HCT116 (cell line): ENCODE measurements around the gene SRPRA. TPM values are rescaled to one million over a fixed set of nuclear protein-coding genes. Genes with fewer than 3 reads are reported as not detected.
A peak's percentile ranks its signal among the peaks of the same experiment; 100 is the strongest.

Source experiments
- ATAC-seq: fragments of 200-7000 bp; cut with Tn5 transposase; 2 replicates; pipeline ENCODE4 v1.9.1; 2020; ENCODE audit warnings: mild to moderate bottlenecking, moderate library complexity
- Bru-seq: library from RNA; stranded (reverse); fragments of 400-500 nt; gene quantifications from one replicate; lab custom pipeline; 2021; lab: Mats Ljungman, UMichigan
- BruChase-seq, 2 experiments: library from RNA; stranded (reverse); fragments of 400-500 nt; gene quantifications; one replicate each; lab custom pipeline; 2021; lab: Mats Ljungman, UMichigan
- BruUV-seq: library from RNA; stranded (reverse); fragments of 400-500 nt; replicated peaks from 2 replicates; lab custom pipeline; 2021; lab: Mats Ljungman, UMichigan
- CTCF ChIA-PET: fragments of 300-600 bp; sonication (Branson Sonifier 250); formaldehyde crosslinking; loops from one replicate; lab custom pipeline; 2021; ENCODE audit warnings: antibody characterized with exemption; lab: Charles Lee
- POLR2A ChIA-PET: fragments of 300-600, 350-600 bp; sonication (Branson Sonifier 250); formaldehyde crosslinking; loops from one replicate; lab custom pipeline; 2021; ENCODE audit warnings: antibody characterized with exemption; lab: Charles Lee
- RAD21 ChIA-PET, 2 experiments: fragments of 300-600 bp; sonication (Branson Sonifier 250); formaldehyde crosslinking; loops; one replicate each; lab custom pipeline; 2023; ENCODE audit warnings: low total read pairs in 2 of 2; ENCODE audit not compliant: uncharacterized antibody in 2 of 2, unreplicated experiment in 2 of 2, low non-redundant PET in 1 of 2; lab: Charles Lee
- DNase-seq: peaks from one replicate; pipeline ENCODE4 v3.0.0-alpha.2; 2010; ENCODE audit warnings: low read depth, low spot score
- H2AFZ ChIP-seq: fragments of 200-600 bp; shearing (Covaris generic), sonication (generic); 2 replicates; pipeline ENCODE4 v1.6.1; 2017; ENCODE audit warnings: low read depth, mixed run types, mixed read lengths, antibody characterized with exemption, low read length; ENCODE audit not compliant: poor library complexity, severe bottlenecking
- H3K27ac ChIP-seq: 2 replicates; pipeline ENCODE4 v1.5.1; 2012; ENCODE audit warnings: low read depth, low read length
- H3K27me3 ChIP-seq: fragments of 200-600 bp; sonication (generic); 2 replicates; pipeline ENCODE4 v1.6.1; 2016; ENCODE audit warnings: mixed run types, low read length, mixed read lengths; ENCODE audit not compliant: insufficient read depth
- H3K36me3 ChIP-seq, 2 experiments: fragments of 200-500 bp in 1 of 2; fragments of 200-600 bp in 1 of 2; sonication (Bioruptor generic) in 1 of 2; sonication (generic) in 1 of 2; 2 replicates each; pipeline versions ENCODE4 v1.5.1 to v1.6.1; 2014 to 2016; ENCODE audit warnings: low read length in 2 of 2, inconsistent platforms in 1 of 2, mixed read lengths in 1 of 2, mixed run types in 1 of 2; ENCODE audit not compliant: insufficient read depth in 2 of 2, control insufficient read depth in 1 of 2
- H3K4me1 ChIP-seq, 2 experiments: fragments of 200-600 bp in 1 of 2; sonication (generic) in 1 of 2; 2 replicates each; pipeline versions ENCODE4 v1.5.1 to v1.6.1; 2012 to 2017; ENCODE audit warnings: low read length in 2 of 2, inconsistent platforms in 1 of 2, mild to moderate bottlenecking in 1 of 2, mixed read lengths in 1 of 2, mixed run types in 1 of 2, moderate library complexity in 1 of 2; ENCODE audit not compliant: insufficient read depth in 2 of 2, control insufficient read depth in 1 of 2
- H3K4me2 ChIP-seq: fragments of 200-600 bp; sonication (generic); 2 replicates; pipeline ENCODE4 v1.6.1; 2017; ENCODE audit warnings: mixed run types, low read length, mixed read lengths
- H3K4me3 ChIP-seq, 2 experiments: fragments of 200-600 bp in 1 of 2; sonication (generic) in 1 of 2; replicated peaks in 1 of 2; 2 replicates each; pipeline ENCODE4 v1.5.1; 2011 to 2016; ENCODE audit warnings: low read length in 2 of 2, control low read depth in 1 of 2, low read depth in 1 of 2, mild to moderate bottlenecking in 1 of 2, mixed read lengths in 1 of 2, mixed run types in 1 of 2
- H3K79me2 ChIP-seq: fragments of 200-600 bp; sonication (generic); 2 replicates; pipeline ENCODE4 v1.6.1; 2017; ENCODE audit warnings: mild to moderate bottlenecking, mixed run types, low read length, moderate library complexity, mixed read lengths; ENCODE audit not compliant: insufficient read depth
- H3K9ac ChIP-seq: fragments of 200-600 bp; sonication (generic); 2 replicates; pipeline ENCODE4 v1.6.1; 2016; ENCODE audit warnings: low read length, mixed read lengths
- H3K9me2 ChIP-seq: fragments of 200-600 bp; sonication (generic), shearing (Covaris generic); 2 replicates; pipeline ENCODE4 v1.6.1; 2017; ENCODE audit warnings: mixed run types, mild to moderate bottlenecking, moderate library complexity; ENCODE audit not compliant: insufficient read depth
- H3K9me3 ChIP-seq, 2 experiments: fragments of 200-500 bp in 1 of 2; fragments of 200-600 bp in 1 of 2; sonication (Bioruptor generic) in 1 of 2; sonication (generic) in 1 of 2; 2 replicates each; pipeline ENCODE4 v1.6.1; 2014 to 2017; ENCODE audit warnings: low read length in 2 of 2, mixed read lengths in 2 of 2, inconsistent platforms in 1 of 2, low read depth in 1 of 2, mild to moderate bottlenecking in 1 of 2, mixed run types in 1 of 2, moderate library complexity in 1 of 2; ENCODE audit not compliant: control insufficient read depth in 1 of 2, insufficient read depth in 1 of 2
- H4K20me1 ChIP-seq: fragments of 200-600 bp; sonication (generic), shearing (Covaris generic); 2 replicates; pipeline ENCODE4 v1.6.1; 2017; ENCODE audit warnings: mixed run types, mild to moderate bottlenecking, moderate library complexity; ENCODE audit not compliant: insufficient read depth
- CBX3 ChIP-seq: IDR thresholded peaks from 2 replicates; pipeline ENCODE4 v1.6.1; 2012; ENCODE audit warnings: low read depth
- CTCF ChIP-seq, 3 experiments: fragments of 200-600 bp in 1 of 3; sonication (generic) in 1 of 3; IDR thresholded peaks in 2 of 3; conservative IDR thresholded peaks in 1 of 3; 2 replicates each; pipeline ENCODE4 v1.5.1; 2012 to 2017; ENCODE audit warnings: low read depth in 2 of 3, low read length in 2 of 3, antibody characterized with exemption in 1 of 3, borderline replicate concordance in 1 of 3, control low read depth in 1 of 3, mild to moderate bottlenecking in 1 of 3, mixed read lengths in 1 of 3, mixed run types in 1 of 3, moderate library complexity in 1 of 3; ENCODE audit not compliant: insufficient read depth in 1 of 3
- EGR1 ChIP-seq: IDR thresholded peaks from 2 replicates; pipeline ENCODE4 v1.6.1; 2012; ENCODE audit warnings: low read depth
- ELF1 ChIP-seq: IDR thresholded peaks from 2 replicates; pipeline ENCODE4 v1.6.1; 2012; ENCODE audit warnings: low read depth, borderline replicate concordance
- FOSL1 ChIP-seq: IDR thresholded peaks from 2 replicates; pipeline ENCODE4 v1.6.1; 2012; ENCODE audit warnings: low read depth
- JUND ChIP-seq: IDR thresholded peaks from 2 replicates; pipeline ENCODE4 v1.6.1; 2012
- MAX ChIP-seq: IDR thresholded peaks from 2 replicates; pipeline ENCODE4 v1.6.1; 2012
- POLR2A ChIP-seq: IDR thresholded peaks from 2 replicates; pipeline ENCODE4 v1.7.0; 2011; ENCODE audit warnings: borderline replicate concordance; ENCODE audit not compliant: insufficient read depth, insufficient read length; ENCODE audit errors: extremely low read depth
- POLR2AphosphoS5 ChIP-seq: IDR thresholded peaks from 2 replicates; pipeline ENCODE4 v1.6.1; 2011; ENCODE audit warnings: mild to moderate bottlenecking, low read depth, low read length, moderate library complexity
- SIN3A ChIP-seq: IDR thresholded peaks from 2 replicates; pipeline ENCODE4 v1.6.1; 2012; ENCODE audit warnings: low read depth
- SP1 ChIP-seq: IDR thresholded peaks from 2 replicates; pipeline ENCODE4 v1.6.1; 2012; ENCODE audit warnings: low read depth
- SRF ChIP-seq: IDR thresholded peaks from 2 replicates; pipeline ENCODE4 v1.6.1; 2012; ENCODE audit warnings: low read depth
- TCF7L2 ChIP-seq: IDR thresholded peaks from 2 replicates; pipeline ENCODE4 v1.7.0; 2011; ENCODE audit warnings: borderline replicate concordance, inconsistent platforms; ENCODE audit not compliant: insufficient read depth, insufficient read length; ENCODE audit errors: extremely low read depth
- YY1 ChIP-seq: IDR thresholded peaks from 2 replicates; pipeline ENCODE4 v1.6.1; 2011; ENCODE audit warnings: low read length, low read depth, moderate library complexity, mild to moderate bottlenecking; ENCODE audit not compliant: insufficient replicate concordance; ENCODE audit errors: extremely low read depth
- ZBTB33 ChIP-seq: IDR thresholded peaks from 2 replicates; pipeline ENCODE4 v1.6.1; 2011; ENCODE audit warnings: mild to moderate bottlenecking, low read length, moderate library complexity; ENCODE audit not compliant: insufficient replicate concordance; ENCODE audit errors: extremely low read depth
- ZFX ChIP-seq: fragments of 450-650 bp; IDR thresholded peaks from 2 replicates; pipeline ENCODE4 v1.6.1; 2017
- intact Hi-C: fragments of 100-400 bp; cut with micrococcal nuclease; formaldehyde crosslinking; loops from 2 replicates; pipeline ENCODE4 v1.10.0; 2022
- long read RNA-seq: library from polyadenylated mRNA; unstranded; transcript quantifications from one replicate; pipeline ENCODE4 v2.0.0, GENCODE V29; 2021; ENCODE audit not compliant: unreplicated experiment
- polyA plus RNA-seq: library from polyadenylated mRNA; unstranded; fragments of >200 nt; gene quantifications from 2 replicates; pipeline ENCODE4 v1.2.1, GENCODE V29; 2012; ENCODE audit warnings: missing spikeins
- total RNA-seq: library from RNA; stranded (reverse); gene quantifications from one replicate; pipeline ENCODE4 v1.2.1, GENCODE V29; 2021; ENCODE audit not compliant: unreplicated experiment

SRPRA gene
- total RNA-seq (74.5 TPM), Bru-seq, nascent RNA (percentile 97 among the genes with signal in this experiment), BruChase-seq, experiment 1, labeled RNA remaining after a 6-hour chase (percentile 99 among the genes with signal in this experiment), BruChase-seq, experiment 2, labeled RNA remaining after a 2-hour chase (percentile 97 among the genes with signal in this experiment)
- polyA plus RNA-seq: 70.9 and 97.5 TPM in 2 replicates
- long read RNA-seq, transcript SRPRA-201 (14 exons, 3,069 nt): major isoform, 65 of 95 reads
- long read RNA-seq, partial matches to known transcripts: 15 of 95 reads
- long read RNA-seq, other reads (novel, unspliced or antisense): 14 of 95 reads

- CTCF ChIA-PET: no interaction called here
- Histone ChIP-seq H3K27me3 (no peaks in the 10 kb centered on the region), H3K36me3 (peaks cover 19 to 34% of the 10 kb centered on the region in 2 experiments), H3K79me2 (peaks cover 51% of the 10 kb centered on the region), H4K20me1 (no peaks in the 10 kb centered on the region), H3K4me1 (peaks cover 3 to 20% of the 10 kb centered on the region in 2 experiments; a peak in 2 of 4 replicates), H3K27ac (peak within 1 kb of the TSS; percentile 69), H3K9me3 (no peaks in the 10 kb centered on the region), H3K4me2 (peak within 1 kb of the TSS; percentile 94), H3K4me3 (peak within 1 kb of the TSS; percentile 95 to 99), H3K9ac (peak within 1 kb of the TSS; percentile 95), H2AFZ (no peak within 1 kb of the TSS), H3K9me2 (no peaks in the 10 kb centered on the region)
- TF ChIP-seq SRF (peak; percentile 96), FOSL1 (no peak), JUND (no peak), ELF1 (peak; percentile 84; the same call in 1 of the 2 replicates), SP1 (peak; percentile 98), ZBTB33 (peak; percentile 17), TCF7L2 (no peak), EGR1 (no peak), ZFX (peak; percentile 40; the same call in 1 of the 2 replicates), CTCF (IDR thresholded peaks at IDR 0.05 in 2 of 3, conservative IDR thresholded peaks at IDR 0.05 in 1 of 3; ENCODE audit: borderline replicate concordance in 1 of 3, insufficient read depth in 1 of 3, low read depth in 2 of 3, low read length in 2 of 3) (no peak), SIN3A (peak; percentile 93), YY1 (peak; percentile 67), CBX3 (peak; percentile 72; the same call in 1 of the 2 replicates), POLR2AphosphoS5 (peak; percentile 90), MAX (peak; percentile 82), POLR2A (peak; percentile 57)
- RAD21 ChIA-PET: interaction anchor here in 1 of 2 experiments (0.7 kb wide), 1 partner anchor 8 kb away, joined by 5 read pairs; no protein-coding TSS in a partner anchor
- DNase-seq (peak; percentile 97), ATAC-seq (peak; percentile 96)
- TSS peak; percentile 83 for BruUV-seq
- POLR2A ChIA-PET: interaction anchor here (1.0 to 1.7 kb wide), 2 partner anchors 10 to 12 kb away, joined by 3 to 4 read pairs; no protein-coding TSS in a partner anchor
- intact Hi-C loops: loop anchor here (2.0 kb wide), 1 partner anchor 58 kb away; the partner anchor contains the start of genes FAM118B and RPUSD4
Observed at GRCh38 chr11:126268708-126269579, at the start of gene SRPRA, which contains the start of gene FOXRED1. SRPRA (minus strand) TSS chr11:126268895; CDS start chr11:126268804, 91 bp downstream. FOXRED1 (plus strand) TSS chr11:126269154; CDS start chr11:126269207, 53 bp downstream.
